HG02610 (cell line): ENCODE data around the gene LITAFD.
"Not testable (repeated sequence)": the region's sequence is repeated elsewhere in the genome, so short reads cannot be mapped to it uniquely, and the experiment has no call there.

ENCODE experiments used
- ATAC-seq: cut with Tn5 transposase; IDR thresholded peaks from one replicate; pipeline ENCODE4 v1.9.1; 2021; ENCODE audit warnings: mild to moderate bottlenecking, moderate library complexity; ENCODE audit not compliant: unreplicated experiment

LITAFD gene

DNA sequence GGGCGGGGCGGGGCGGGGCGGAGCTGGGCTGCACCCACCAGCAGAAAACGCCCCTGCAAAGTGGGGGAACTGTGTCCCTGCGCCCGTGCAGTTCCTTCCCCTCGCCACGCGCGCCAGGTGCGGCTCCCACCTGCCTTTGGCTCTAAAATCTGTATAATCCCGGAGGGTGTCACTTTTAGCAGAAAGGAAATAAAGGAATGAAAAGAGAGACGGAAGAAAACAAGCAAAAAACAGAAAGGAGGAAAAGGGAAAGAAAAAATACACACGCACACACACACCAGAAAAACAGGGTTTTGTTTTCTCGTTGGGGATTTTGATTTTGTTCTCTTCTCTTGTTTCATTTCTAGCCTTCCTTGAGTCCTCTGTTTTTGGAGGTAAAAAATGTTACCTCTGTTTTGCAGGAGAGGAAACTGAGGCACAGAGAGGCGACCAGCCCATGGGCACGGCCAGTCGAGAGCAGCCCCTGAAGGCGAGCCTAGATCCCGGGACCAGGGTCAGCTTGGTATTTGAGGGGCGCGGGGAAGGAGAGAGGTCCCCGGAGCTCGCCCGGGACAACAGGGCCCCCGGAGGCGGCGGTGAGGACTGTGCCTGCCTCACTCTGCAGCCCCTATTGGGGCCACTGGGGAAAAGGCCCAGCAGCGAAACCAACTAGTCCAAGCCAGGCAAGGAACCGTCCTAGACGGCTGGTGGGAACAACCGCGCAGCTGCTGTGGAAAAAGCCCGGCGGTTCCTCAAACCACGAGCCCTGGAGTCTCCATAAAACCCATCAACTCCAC, 12.8 kb upstream of the LITAFD start:
- no peak for ATAC-seq

DNA sequence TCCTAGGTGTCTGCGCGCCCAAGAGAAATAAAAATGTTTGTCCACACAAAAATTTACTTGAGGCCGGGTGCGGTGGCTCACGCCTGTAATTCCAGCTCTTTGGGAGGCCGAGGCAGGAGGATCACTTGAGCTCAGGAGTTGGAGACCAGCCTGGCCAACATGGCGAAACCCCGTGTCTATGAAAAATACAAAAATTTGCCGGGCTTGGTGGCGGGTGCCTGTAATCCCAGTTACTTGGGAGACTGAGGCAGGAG, 12.2 kb upstream of the LITAFD start:
- not testable (repeated sequence) for ATAC-seq

DNA sequence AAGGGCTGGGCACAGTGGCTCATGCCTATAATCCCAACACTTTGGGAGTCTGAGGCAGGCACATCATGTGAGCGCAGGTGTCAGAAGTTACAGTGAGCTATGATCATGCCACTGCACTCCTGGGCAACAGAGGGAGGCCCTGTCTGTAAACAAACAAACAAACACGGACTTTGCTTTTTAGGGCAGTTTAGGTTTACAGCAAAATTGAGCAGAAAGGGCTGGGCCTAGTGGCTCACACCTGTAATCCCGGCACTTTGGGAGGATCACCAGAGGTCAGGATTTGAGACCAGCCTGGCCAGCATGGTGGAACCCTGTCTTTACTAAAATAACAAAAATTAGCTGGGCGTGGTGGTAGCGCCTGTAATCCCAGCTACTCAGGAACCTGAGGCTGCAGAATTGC, 10.1 kb upstream of the LITAFD start:
- ATAC-seq, result no peak

- ATAC-seq, result no peak
Observed at GRCh38 chr16:8872967-8873865, 8.9 kb upstream of the LITAFD start.

DNA sequence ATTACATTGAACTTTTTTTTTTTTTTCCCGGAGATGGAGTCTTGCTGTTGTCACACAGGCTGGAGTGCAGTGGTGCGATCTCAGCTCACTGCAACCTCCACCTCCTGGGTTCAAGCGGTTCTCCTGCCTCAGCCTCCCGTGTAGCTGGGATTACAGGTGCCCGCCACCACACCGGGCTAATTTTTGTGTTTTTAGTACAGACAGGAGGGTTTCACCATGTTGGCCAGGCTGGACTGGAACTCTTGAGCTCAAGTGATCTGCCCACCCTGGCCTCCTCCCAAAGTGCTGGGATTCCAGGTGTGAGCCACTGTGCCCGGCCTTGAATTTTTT, 8.3 kb upstream of the LITAFD start:
- ATAC-seq, result not testable (repeated sequence)

DNA sequence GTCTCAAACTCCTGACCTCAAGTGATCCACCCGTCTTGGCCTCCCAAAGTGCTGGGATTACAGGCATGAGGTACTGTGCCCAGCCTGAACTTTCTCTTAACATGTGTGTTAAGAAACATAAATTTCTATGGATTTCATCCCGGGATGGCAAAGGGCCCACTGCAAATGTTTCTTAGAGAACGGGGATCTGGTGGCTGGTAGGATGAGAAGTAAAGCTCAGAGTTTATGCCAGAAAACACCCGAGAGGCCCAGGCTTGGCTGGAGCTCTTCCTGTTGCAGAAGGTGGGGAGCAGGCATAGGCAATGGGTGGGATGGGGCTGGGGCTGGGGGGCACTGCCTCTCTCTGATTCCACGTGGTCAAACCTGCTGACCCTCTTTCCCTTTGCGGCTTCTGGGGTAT, 7.8 kb upstream of the LITAFD start:
- ATAC-seq, result no peak

DNA sequence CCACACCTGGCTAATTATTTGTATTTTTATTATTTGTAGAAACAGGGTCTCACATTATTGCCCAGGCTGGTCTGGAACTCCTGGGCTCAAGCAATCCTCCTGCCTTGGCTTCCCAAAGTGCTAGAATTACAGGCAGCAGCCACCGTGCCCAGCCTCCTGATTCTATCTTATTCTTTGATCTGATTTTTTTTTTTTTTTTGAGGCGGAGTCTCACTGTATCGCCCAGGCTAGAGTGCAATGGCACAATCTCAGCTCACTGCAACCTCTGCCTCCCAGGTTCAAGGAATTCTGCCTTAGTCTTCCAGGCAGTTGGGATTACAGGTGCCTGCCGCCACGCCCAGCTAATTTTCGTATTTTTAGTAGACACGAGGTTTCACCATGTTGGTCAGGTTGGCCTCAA, 6.8 kb upstream of the LITAFD start:
- ATAC-seq, result not testable (repeated sequence)

DNA sequence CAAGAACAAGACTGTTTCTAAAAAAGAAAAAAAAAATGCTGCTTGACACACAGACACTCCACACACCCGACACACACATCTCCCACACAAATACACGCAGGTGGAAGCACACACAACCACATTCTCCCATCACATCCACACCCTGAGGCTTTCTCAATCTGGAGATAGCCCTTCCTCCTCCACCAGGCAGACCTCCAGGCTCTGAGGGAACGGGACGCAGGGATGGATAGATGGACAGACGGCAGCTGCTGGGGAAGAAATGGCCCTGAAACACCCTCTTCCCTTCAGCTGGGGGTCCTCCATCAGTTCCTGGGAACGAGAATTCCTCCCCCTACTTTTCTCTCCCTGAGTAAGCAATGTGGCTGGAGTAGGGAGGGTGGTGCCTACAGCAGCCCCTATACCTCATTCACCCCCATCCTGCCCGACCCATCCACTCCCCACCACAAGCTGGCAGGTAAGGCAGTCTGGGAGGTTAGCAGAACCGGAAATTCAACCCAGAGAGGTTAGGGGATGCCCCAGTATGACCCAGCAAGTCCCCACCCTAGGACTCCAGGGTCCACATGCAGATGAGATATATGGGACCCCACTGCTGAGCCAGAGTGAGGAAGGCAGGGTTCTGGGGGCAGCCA, 4.1 kb upstream of the LITAFD start:
- ATAC-seq, result no peak

DNA sequence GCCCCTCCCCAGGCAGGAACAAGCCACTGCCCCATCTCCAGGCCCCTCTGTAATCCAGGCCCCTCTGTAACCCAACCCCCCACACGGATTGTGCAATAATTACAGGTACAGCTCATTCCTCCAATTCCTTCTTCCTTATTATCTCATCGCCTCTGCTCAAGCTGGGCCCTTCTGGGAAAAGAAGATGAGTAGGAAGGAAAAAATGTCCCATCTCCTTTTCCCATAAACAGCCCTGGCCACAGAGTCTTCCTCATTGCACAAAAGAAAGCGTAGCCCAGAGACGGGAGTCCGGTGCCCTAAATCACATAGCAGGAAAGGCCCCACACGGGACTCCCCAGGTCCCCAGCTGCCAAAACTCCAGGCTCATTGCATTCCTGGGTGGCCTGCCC, 3.6 kb upstream of the LITAFD start:
- ATAC-seq, result no peak

DNA sequence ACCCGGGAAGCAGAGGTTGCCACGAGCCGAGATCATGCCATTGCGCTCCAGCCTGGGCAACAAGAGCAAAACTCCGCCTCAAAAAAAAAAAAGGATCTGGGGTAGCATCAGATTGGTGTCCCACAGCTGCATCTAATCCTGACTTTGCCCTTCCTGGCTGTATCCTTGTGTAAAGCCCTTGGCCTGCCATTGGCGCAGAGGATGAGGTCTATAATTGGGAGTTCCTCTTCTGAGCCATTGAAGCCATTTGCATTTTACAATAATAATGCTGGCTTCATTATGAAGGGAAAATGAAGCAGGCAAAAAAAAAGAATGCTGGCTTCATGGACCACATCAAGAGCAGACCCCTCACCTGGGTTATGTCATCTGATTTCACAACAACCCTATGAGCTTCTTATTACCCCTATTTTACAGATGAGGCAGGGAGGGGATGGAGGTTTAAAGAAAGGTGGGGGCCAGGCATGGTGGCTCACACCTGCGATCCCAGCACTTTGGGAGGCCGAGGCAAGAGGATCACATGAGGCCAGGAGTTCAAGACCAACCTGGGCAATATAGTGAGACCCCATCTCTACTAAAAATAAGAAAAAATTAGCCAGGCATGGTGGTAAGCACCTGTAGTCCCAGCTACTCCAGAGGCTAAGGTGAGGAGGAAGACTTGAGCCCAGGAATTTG, 1.2 kb upstream of the LITAFD start:
- no peak for ATAC-seq

- no peak for ATAC-seq
Observed at GRCh38 chr16:8882725-8883377, 700 bp downstream of the LITAFD start.

DNA sequence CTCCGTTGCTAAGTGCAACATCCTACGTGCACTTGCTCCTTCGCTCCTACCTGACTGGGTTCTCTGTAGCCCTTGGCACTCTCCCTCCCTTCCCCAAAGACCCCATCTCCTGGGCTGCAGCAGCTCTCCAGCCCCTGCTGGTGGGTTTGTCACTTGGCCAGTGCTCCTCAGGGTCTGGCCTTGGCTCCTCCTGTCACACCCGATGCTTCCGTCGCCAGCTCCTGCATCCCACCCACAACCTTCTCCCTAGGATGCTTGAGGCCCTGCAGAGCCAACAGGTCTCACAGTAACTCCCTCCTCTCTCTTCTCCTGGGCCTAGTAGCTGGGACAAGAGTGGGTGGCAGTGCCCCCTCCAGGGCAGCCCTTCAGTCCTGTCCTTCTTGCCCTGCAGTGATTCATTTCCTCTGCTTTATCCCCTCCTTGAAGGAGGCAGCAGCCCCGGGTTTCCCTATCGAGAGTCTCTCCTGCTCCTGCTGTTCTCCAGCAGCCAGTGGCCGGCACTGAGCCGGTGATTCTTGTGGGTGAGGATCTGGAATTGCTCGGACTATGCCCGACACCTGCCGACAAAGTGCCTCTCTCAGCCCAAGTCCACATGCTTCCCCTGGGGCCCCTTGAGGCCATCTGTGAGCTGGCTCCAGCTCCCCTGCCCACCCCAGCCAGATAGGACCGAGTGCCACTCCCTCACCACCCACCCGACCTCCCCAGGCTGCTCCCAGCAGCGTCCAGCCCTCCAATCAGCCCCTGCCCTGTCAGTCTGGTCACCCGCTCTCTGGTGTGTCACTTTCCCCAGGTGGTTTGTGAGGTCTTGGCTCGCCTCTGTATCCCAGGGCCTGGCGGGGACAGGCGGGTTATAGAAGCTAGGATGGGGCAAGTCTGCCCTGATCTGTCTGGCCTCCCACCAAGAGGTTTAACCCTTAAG, 3.8 kb downstream of the LITAFD start:
- ATAC-seq, result no peak

GRCh38 chr16:8886593-8887430, 4.7 kb downstream of the LITAFD start:
- ATAC-seq, result no peak

GRCh38 chr16:8887431-8887765, 5.2 kb downstream of the LITAFD start:
- no peak for ATAC-seq

DNA sequence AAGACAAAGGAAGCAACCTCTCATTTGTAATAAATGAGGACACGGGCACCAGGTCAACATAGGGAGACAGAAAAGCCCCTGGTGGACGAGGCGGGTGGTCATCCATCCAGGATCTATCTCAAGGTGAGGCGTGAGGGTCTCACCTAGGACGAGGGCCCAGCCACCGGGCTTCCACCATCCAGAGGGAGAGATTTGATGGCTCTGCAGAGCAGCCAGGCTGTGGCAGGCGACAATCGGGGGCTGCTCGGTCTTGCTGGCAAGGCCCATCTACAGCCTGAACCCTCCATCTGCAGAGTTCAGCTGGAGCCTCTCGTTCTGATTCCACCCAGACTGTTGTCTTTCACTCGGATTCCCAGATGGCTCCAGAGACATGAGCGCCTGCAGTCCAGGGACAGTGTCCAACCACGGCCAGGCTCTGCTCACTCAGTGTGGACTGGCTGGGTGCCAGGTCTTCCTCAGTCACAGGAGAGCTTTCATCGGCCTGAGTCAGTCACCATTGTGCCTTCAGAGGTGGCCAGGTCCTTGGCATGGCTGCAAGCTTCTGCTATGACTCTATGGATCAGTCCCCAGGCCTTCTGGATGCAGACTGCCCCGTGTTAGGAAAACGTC, 5.9 kb downstream of the LITAFD start:
- no peak for ATAC-seq

DNA sequence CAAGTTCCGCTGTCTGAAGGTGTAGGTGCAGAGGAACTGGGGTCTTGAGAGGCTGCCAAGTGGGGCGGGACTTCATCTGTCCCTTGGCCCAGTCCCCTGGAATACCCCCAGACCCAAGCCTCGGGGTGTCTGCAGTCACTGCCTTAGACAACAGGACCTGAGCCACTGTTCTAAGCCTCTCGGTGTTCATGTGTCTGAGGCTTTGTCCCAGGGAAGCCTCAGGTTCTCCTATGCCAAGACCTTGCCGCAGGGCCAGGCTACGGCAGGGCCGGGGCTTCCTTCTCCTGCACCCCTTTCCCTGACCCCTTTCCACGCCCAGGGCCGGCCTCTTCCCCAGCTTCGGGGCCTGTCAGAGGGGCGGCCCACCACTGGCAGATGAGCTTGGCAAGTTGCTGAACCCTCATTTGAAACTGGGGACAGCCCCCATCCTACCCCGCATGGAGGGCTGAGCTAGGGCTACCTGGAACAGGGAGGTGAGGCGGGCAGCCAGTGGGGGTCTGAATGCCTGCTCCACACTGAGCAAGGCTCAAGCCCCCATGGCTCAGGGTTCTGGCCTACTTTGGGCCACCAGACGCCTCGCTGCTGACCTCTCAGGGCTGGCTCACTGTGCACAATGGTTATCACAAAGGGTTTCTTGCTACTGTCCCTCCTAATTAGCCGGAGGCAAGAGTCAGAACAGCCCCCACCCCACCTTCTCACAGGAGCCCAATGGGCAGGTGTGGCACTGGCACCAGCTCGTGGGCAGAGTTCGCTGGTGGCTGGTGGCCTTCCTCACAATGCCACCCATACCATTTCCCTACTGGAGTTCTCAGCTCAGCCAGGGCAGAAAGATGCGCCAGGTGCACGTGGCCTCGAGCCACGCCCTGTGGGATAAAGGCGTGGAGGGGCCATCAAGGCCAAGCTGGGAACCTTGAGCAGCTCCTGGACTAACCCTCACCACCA, 7.1 kb downstream of the LITAFD start:
- ATAC-seq, result no peak

DNA sequence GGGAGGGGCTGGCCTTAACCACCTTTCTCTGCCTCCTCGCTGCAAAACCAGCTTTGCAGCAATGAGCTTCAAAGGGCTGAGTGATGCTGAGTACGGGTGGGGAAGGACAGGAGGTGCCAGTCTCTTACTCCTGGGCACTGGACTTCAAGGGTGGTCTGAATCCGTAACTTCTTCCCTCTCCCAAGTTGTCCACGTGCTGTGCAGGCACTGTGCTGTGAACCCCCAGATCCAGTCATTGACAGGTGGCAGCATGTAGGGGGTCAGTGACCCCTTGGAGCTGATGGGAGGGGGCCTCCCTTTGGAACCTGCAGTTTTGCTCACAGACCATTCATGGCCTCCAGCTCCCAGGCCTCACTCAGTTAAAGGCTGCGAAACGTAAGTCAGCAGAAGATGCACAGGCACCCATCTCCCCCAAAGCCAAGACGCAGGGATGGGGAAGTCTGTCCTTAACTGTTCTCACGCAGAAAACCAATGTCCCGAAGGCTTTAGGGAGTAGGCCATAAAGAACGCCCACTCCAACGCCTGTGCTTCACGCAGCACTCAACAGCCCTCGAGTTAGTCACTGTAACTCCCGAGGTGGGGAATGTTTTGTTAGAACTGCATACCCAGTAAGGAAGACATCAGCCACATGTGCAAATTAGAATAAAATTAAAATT, 7.9 kb downstream of the LITAFD start:
- ATAC-seq, result no peak
